ENCODE results near the gene MX1.

The MX1 gene

GRCh38 chr21:41451753-41452676 is 26.0 kb downstream of the MX1 start:
- peaks cover 3% of the 10 kb centered on the region for H3K4me1 ChIP-seq (ENCODE audit: insufficient read depth, low read length)
- H3K36me3 ChIP-seq (ENCODE audit: insufficient read depth, low read depth, low read length) = no peaks in the 10 kb centered on the region
- H3K27ac ChIP-seq (ENCODE audit: low read length) = no peak overlapping the region
- H3K4me3 ChIP-seq (ENCODE audit: low read length) = no peak overlapping the region
- H3K27me3 ChIP-seq (ENCODE audit: insufficient read depth, low read length) = no peaks in the 10 kb centered on the region
- H3K9ac ChIP-seq (ENCODE audit: low read depth, low read length) = no peak overlapping the region
- H3K9me3 ChIP-seq (ENCODE audit: insufficient read depth, low read depth, low read length) = no peaks in the 10 kb centered on the region

- Histone ChIP-seq H3K4me1 (ENCODE audit: insufficient read depth, low read length) (peaks cover 3% of the 10 kb centered on the region), H3K4me3 (ENCODE audit: low read length) (no peak overlapping the region), H3K36me3 (ENCODE audit: insufficient read depth, low read depth, low read length) (no peaks in the 10 kb centered on the region), H3K27me3 (ENCODE audit: insufficient read depth, low read length) (no peaks in the 10 kb centered on the region), H3K9me3 (ENCODE audit: insufficient read depth, low read depth, low read length) (no peaks in the 10 kb centered on the region), H3K27ac (ENCODE audit: low read length) (no peak overlapping the region), H3K9ac (ENCODE audit: low read depth, low read length) (no peak overlapping the region)
These were observed 27.2 kb downstream of the MX1 start for GRCh38 chr21:41453198-41453597.

GRCh38 chr21:41453761-41454160 is 27.7 kb downstream of the MX1 start:
- Histone ChIP-seq H3K9me3 (ENCODE audit: insufficient read depth, low read depth, low read length) (no peaks in the 10 kb centered on the region), H3K27ac (ENCODE audit: low read length) (no peak overlapping the region), H3K4me1 (ENCODE audit: insufficient read depth, low read length) (peaks cover 3% of the 10 kb centered on the region), H3K9ac (ENCODE audit: low read depth, low read length) (no peak overlapping the region), H3K27me3 (ENCODE audit: insufficient read depth, low read length) (no peaks in the 10 kb centered on the region), H3K36me3 (ENCODE audit: insufficient read depth, low read depth, low read length) (no peaks in the 10 kb centered on the region), H3K4me3 (ENCODE audit: low read length) (no peak overlapping the region)

GRCh38 chr21:41458121-41458520 is 32.1 kb downstream of the MX1 start:
- no peaks in the 10 kb centered on the region for H3K36me3 ChIP-seq (ENCODE audit: insufficient read depth, low read depth, low read length)

GRCh38 chr21:41458559-41458958 is 32.5 kb downstream of the MX1 start:
- Histone ChIP-seq H3K36me3 (ENCODE audit: insufficient read depth, low read depth, low read length) (no peaks in the 10 kb centered on the region), H3K9ac (ENCODE audit: low read depth, low read length) (no peak overlapping the region), H3K27ac (ENCODE audit: low read length) (no peak overlapping the region), H3K27me3 (ENCODE audit: insufficient read depth, low read length) (no peaks in the 10 kb centered on the region), H3K4me1 (ENCODE audit: insufficient read depth, low read length) (peaks cover 8% of the 10 kb centered on the region), H3K4me3 (ENCODE audit: low read length) (no peak overlapping the region), H3K9me3 (ENCODE audit: insufficient read depth, low read depth, low read length) (peaks cover 1% of the 10 kb centered on the region)

More at GRCh38 chr21:41458121-41458520, 32.1 kb downstream of the MX1 start:
- Histone ChIP-seq H3K27ac (ENCODE audit: low read length) (no peak overlapping the region), H3K4me1 (ENCODE audit: insufficient read depth, low read length) (peaks cover 8% of the 10 kb centered on the region), H3K4me3 (ENCODE audit: low read length) (no peak overlapping the region), H3K9me3 (ENCODE audit: insufficient read depth, low read depth, low read length) (no peaks in the 10 kb centered on the region; the same call in 1 of the 2 replicates), H3K27me3 (ENCODE audit: insufficient read depth, low read length) (no peaks in the 10 kb centered on the region), H3K9ac (ENCODE audit: low read depth, low read length) (no peak overlapping the region)

GRCh38 chr21:41459884-41460534 is 34.0 kb downstream of the MX1 start:
- peaks cover 12% of the 10 kb centered on the region for H3K9me3 ChIP-seq (ENCODE audit: insufficient read depth, low read depth, low read length)
- H3K27me3 ChIP-seq (ENCODE audit: insufficient read depth, low read length) = no peaks in the 10 kb centered on the region

GRCh38 chr21:41460578-41461527 is 34.8 kb downstream of the MX1 start:
- no peak overlapping the region for H3K27ac ChIP-seq (ENCODE audit: low read length)
- peaks cover 18% of the 10 kb centered on the region for H3K36me3 ChIP-seq (ENCODE audit: insufficient read depth, low read depth, low read length)

More at GRCh38 chr21:41459884-41460534, 34.0 kb downstream of the MX1 start:
- H3K4me1 ChIP-seq (ENCODE audit: insufficient read depth, low read length) = peaks cover 5% of the 10 kb centered on the region; the same call in 1 of the 2 replicates
- no peak overlapping the region for H3K4me3 ChIP-seq (ENCODE audit: low read length)
- peaks cover 12% of the 10 kb centered on the region for H3K36me3 ChIP-seq (ENCODE audit: insufficient read depth, low read depth, low read length)
- no peak overlapping the region for H3K27ac ChIP-seq (ENCODE audit: low read length)
- H3K9ac ChIP-seq (ENCODE audit: low read depth, low read length) = no peak overlapping the region

GRCh38 chr21:41465176-41465781 is 39.2 kb downstream of the MX1 start:
- H3K27ac ChIP-seq (ENCODE audit: low read length) = no peak overlapping the region
- peaks cover 12% of the 10 kb centered on the region for H3K9me3 ChIP-seq (ENCODE audit: insufficient read depth, low read depth, low read length)
- no peak overlapping the region for H3K4me3 ChIP-seq (ENCODE audit: low read length)
- H3K36me3 ChIP-seq (ENCODE audit: insufficient read depth, low read depth, low read length) = peaks cover 23% of the 10 kb centered on the region
- H3K27me3 ChIP-seq (ENCODE audit: insufficient read depth, low read length) = no peaks in the 10 kb centered on the region
- peaks cover 9% of the 10 kb centered on the region; the same call in 1 of the 2 replicates for H3K4me1 ChIP-seq (ENCODE audit: insufficient read depth, low read length)
- H3K9ac ChIP-seq (ENCODE audit: low read depth, low read length) = no peak overlapping the region

More at GRCh38 chr21:41460578-41461527, 34.8 kb downstream of the MX1 start:
- H3K4me3 ChIP-seq (ENCODE audit: low read length) = no peak overlapping the region
- H3K9ac ChIP-seq (ENCODE audit: low read depth, low read length) = no peak overlapping the region
- H3K27me3 ChIP-seq (ENCODE audit: insufficient read depth, low read length) = no peaks in the 10 kb centered on the region
- peaks cover 5% of the 10 kb centered on the region; the same call in 1 of the 2 replicates for H3K4me1 ChIP-seq (ENCODE audit: insufficient read depth, low read length)
- peaks cover 12% of the 10 kb centered on the region for H3K9me3 ChIP-seq (ENCODE audit: insufficient read depth, low read depth, low read length)

GRCh38 chr21:41466024-41466820 is 40.2 kb downstream of the MX1 start:
- Histone ChIP-seq H3K9ac (ENCODE audit: low read depth, low read length) (no peak overlapping the region), H3K4me1 (ENCODE audit: insufficient read depth, low read length) (peaks cover 8% of the 10 kb centered on the region; the same call in 1 of the 2 replicates), H3K4me3 (ENCODE audit: low read length) (no peak overlapping the region), H3K27ac (ENCODE audit: low read length) (no peak overlapping the region), H3K27me3 (ENCODE audit: insufficient read depth, low read length) (no peaks in the 10 kb centered on the region), H3K9me3 (ENCODE audit: insufficient read depth, low read depth, low read length) (peaks cover 12% of the 10 kb centered on the region), H3K36me3 (ENCODE audit: insufficient read depth, low read depth, low read length) (peaks cover 29% of the 10 kb centered on the region)

- no peaks in the 10 kb centered on the region for H3K27me3 ChIP-seq (ENCODE audit: insufficient read depth, low read length)
- H3K4me3 ChIP-seq (ENCODE audit: low read length) = no peak overlapping the region
- H3K27ac ChIP-seq (ENCODE audit: low read length) = no peak overlapping the region
- H3K36me3 ChIP-seq (ENCODE audit: insufficient read depth, low read depth, low read length) = peaks cover 30% of the 10 kb centered on the region
- peaks cover 5% of the 10 kb centered on the region; the same call in 1 of the 2 replicates for H3K4me1 ChIP-seq (ENCODE audit: insufficient read depth, low read length)
- no peaks in the 10 kb centered on the region for H3K9me3 ChIP-seq (ENCODE audit: insufficient read depth, low read depth, low read length)
- H3K9ac ChIP-seq (ENCODE audit: low read depth, low read length) = no peak overlapping the region
These were observed 44.0 kb downstream of the MX1 start for GRCh38 chr21:41470054-41470453.
